HUES48 (cell line): Measurements from ENCODE around the gene STON1.

Experiments
- H3K27ac ChIP-seq: one replicate; pipeline ENCODE4 v1.7.0; 2013; ENCODE audit warnings: low read depth, low read length, inconsistent platforms
- H3K27me3 ChIP-seq: 2 replicates; pipeline ENCODE4 v1.6.1; 2013; ENCODE audit warnings: mild to moderate bottlenecking, low read length; ENCODE audit not compliant: control insufficient read depth, insufficient read depth
- H3K36me3 ChIP-seq: 2 replicates; pipeline ENCODE4 v1.6.1; 2013; ENCODE audit warnings: low read length; ENCODE audit not compliant: control insufficient read depth, insufficient read depth
- H3K4me1 ChIP-seq: 2 replicates; pipeline ENCODE4 v1.6.1; 2013; ENCODE audit warnings: mild to moderate bottlenecking, low read length; ENCODE audit not compliant: control insufficient read depth, insufficient read depth
- H3K4me3 ChIP-seq: 2 replicates; pipeline ENCODE4 v1.5.1; 2013; ENCODE audit warnings: mild to moderate bottlenecking, low read depth, low read length
- H3K9ac ChIP-seq: 2 replicates; pipeline ENCODE4 v1.6.1; 2013; ENCODE audit warnings: mild to moderate bottlenecking, low read depth, low read length, moderate library complexity
- H3K9me3 ChIP-seq: 2 replicates; pipeline ENCODE4 v1.6.1; 2013; ENCODE audit warnings: low read length; ENCODE audit not compliant: control insufficient read depth, insufficient read depth

STON1 gene

GRCh38 chr2:48528431-48528830, 1.5 kb upstream of the STON1 start:
- H3K9ac ChIP-seq: no peak overlapping the region
- H3K9me3 ChIP-seq: no peaks in the 10 kb centered on the region
- H3K36me3 ChIP-seq: 0 out of 2 replicates have a peak, but pooled peaks cover 4% of the 10 kb centered on the region
- H3K4me1 ChIP-seq: peaks cover 19% of the 10 kb centered on the region
- H3K27ac ChIP-seq: no peak overlapping the region
- H3K4me3 ChIP-seq: no peak overlapping the region
- no peaks in the 10 kb centered on the region for H3K27me3 ChIP-seq

GRCh38 chr2:48529194-48529593, 760 bp upstream of the STON1 start:
- no peak overlapping the region for H3K9ac ChIP-seq
- no peak overlapping the region for H3K27ac ChIP-seq

GRCh38 chr2:48529676-48530032, 300 bp upstream of the STON1 start:
- Histone ChIP-seq H3K4me3 (peak overlapping the region; percentile 78), H3K9ac (no peak overlapping the region), H3K9me3 (no peaks in the 10 kb centered on the region), H3K36me3 (0 out of 2 replicates have a peak, but pooled peaks cover 4% of the 10 kb centered on the region), H3K4me1 (peaks cover 19% of the 10 kb centered on the region), H3K27me3 (no peaks in the 10 kb centered on the region), H3K27ac (peak overlapping the region; percentile 51)

More at GRCh38 chr2:48529194-48529593, 760 bp upstream of the STON1 start:
- H3K4me1 ChIP-seq: peaks cover 19% of the 10 kb centered on the region
- H3K36me3 ChIP-seq: 0 out of 2 replicates have a peak, but pooled peaks cover 4% of the 10 kb centered on the region
- no peaks in the 10 kb centered on the region for H3K27me3 ChIP-seq
- peak overlapping the region; percentile 17; the same call in 1 of the 2 replicates for H3K4me3 ChIP-seq
- H3K9me3 ChIP-seq: no peaks in the 10 kb centered on the region

GRCh38 chr2:48531141-48531648, 1.2 kb downstream of the STON1 start:
- Histone ChIP-seq H3K4me1 (peaks cover 19% of the 10 kb centered on the region), H3K9ac (peak overlapping the region; percentile 51; the same call in 1 of the 2 replicates), H3K27ac (peak overlapping the region; percentile 59), H3K36me3 (0 out of 2 replicates have a peak, but pooled peaks cover 3% of the 10 kb centered on the region), H3K4me3 (peak overlapping the region; percentile 78), H3K9me3 (no peaks in the 10 kb centered on the region), H3K27me3 (no peaks in the 10 kb centered on the region)

DNA sequence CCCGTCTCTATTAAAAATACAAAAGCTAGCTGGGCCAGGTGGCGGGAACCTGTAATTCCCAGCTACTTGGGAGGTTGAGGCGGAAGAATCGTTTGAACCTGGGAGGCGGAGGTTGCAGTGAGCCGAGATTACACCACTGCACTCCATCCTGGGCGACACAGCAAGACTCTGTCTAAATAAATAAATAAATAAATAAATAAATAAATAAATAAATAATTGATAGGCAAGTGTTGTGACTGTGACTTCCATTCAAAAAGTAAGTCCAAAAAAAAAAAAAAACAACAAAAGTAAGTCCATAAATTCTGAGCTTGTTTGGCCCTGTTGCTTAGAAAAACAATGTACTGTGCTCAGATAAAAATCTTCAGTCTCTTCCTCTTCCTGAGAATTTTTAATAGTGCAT, 2.2 kb downstream of the STON1 start:
- H3K9ac ChIP-seq: no peak overlapping the region
- H3K36me3 ChIP-seq: no peaks in the 10 kb centered on the region
- H3K9me3 ChIP-seq: no peaks in the 10 kb centered on the region
- H3K27ac ChIP-seq: no peak overlapping the region
- no peaks in the 10 kb centered on the region for H3K27me3 ChIP-seq
- peaks cover 19% of the 10 kb centered on the region for H3K4me1 ChIP-seq
- no peak overlapping the region for H3K4me3 ChIP-seq

GRCh38 chr2:48532824-48533223, 2.9 kb downstream of the STON1 start:
- Histone ChIP-seq H3K9me3 (no peaks in the 10 kb centered on the region), H3K4me1 (peaks cover 19% of the 10 kb centered on the region), H3K27me3 (no peaks in the 10 kb centered on the region), H3K4me3 (no peak overlapping the region), H3K9ac (no peak overlapping the region), H3K36me3 (no peaks in the 10 kb centered on the region), H3K27ac (no peak overlapping the region)

DNA sequence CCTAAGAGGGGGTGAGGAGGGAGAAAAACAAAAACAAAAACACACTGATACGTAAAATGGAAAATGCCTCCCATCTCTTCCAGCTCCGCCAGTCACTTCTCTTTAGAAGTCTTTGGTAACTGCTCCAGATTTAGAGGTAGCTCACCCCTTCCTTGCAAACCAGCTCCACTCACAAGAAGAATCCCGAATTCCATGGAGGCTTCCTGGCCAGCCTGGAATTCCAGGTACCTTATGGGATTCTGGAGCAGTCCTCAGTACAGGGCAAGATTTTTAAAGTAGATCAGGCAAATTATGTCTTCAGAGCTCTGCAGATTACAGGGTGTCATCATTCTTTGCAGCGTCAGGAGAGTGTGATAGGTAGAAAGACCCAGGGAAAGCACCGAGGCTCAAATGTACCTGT, 4.8 kb downstream of the STON1 start:
- Histone ChIP-seq H3K9ac (no peak overlapping the region), H3K4me1 (peaks cover 6% of the 10 kb centered on the region), H3K27ac (no peak overlapping the region), H3K4me3 (no peak overlapping the region), H3K36me3 (no peaks in the 10 kb centered on the region), H3K9me3 (no peaks in the 10 kb centered on the region), H3K27me3 (no peaks in the 10 kb centered on the region)

DNA sequence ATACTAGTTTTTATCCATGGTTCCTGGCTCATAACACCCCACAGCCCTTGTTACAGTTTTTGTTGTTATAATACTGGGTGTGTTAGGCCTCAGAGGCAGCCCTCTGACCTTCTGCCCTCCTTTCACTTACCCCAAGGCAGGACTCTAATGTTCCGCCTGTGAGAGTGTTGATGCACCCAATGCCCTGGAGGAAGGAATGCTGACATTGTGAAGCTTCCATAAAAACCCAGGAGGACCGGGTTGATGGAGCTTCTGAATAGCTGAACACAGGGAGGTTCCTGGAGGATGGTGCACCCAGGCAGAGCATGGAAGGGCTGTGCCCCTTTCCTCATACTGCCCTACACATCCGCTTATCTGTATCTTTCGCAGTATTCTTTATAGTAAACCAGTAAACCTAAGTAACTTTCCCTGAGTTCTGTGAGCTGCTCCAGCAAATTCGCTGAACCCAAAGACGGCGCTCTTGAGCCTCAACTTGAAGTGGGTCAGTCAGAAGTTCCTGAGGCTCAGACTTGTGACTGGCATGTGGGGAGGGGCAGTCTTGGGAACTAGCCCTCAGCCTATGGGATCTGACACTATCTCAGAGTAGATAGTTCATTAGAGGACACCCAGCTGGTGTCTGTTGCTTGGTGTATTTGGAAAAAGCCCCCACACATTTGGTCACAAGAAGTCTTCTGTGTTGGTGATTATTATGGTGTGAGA, 10.4 kb downstream of the STON1 start:
- 0 out of 2 replicates have a peak, but pooled peaks cover 4% of the 10 kb centered on the region for H3K4me1 ChIP-seq
- H3K36me3 ChIP-seq: no peaks in the 10 kb centered on the region
- no peak overlapping the region for H3K27ac ChIP-seq
- H3K9me3 ChIP-seq: no peaks in the 10 kb centered on the region
- H3K27me3 ChIP-seq: no peaks in the 10 kb centered on the region
- no peak overlapping the region for H3K9ac ChIP-seq
- H3K4me3 ChIP-seq: no peak overlapping the region

- Histone ChIP-seq H3K4me1 (0 out of 2 replicates have a peak, but pooled peaks cover 8% of the 10 kb centered on the region), H3K9me3 (no peaks in the 10 kb centered on the region), H3K27ac (no peak overlapping the region), H3K9ac (no peak overlapping the region), H3K4me3 (no peak overlapping the region), H3K36me3 (no peaks in the 10 kb centered on the region), H3K27me3 (no peaks in the 10 kb centered on the region)
These were observed 11.9 kb downstream of the STON1 start for GRCh38 chr2:48541666-48542389.

GRCh38 chr2:48543895-48544294, 13.9 kb downstream of the STON1 start:
- H3K36me3 ChIP-seq: no peaks in the 10 kb centered on the region
- peaks cover 8% of the 10 kb centered on the region; the same call in 1 of the 2 replicates for H3K4me1 ChIP-seq
- H3K4me3 ChIP-seq: no peak overlapping the region
- H3K27ac ChIP-seq: no peak overlapping the region
- no peak overlapping the region for H3K9ac ChIP-seq
- H3K9me3 ChIP-seq: no peaks in the 10 kb centered on the region
- no peaks in the 10 kb centered on the region for H3K27me3 ChIP-seq

DNA sequence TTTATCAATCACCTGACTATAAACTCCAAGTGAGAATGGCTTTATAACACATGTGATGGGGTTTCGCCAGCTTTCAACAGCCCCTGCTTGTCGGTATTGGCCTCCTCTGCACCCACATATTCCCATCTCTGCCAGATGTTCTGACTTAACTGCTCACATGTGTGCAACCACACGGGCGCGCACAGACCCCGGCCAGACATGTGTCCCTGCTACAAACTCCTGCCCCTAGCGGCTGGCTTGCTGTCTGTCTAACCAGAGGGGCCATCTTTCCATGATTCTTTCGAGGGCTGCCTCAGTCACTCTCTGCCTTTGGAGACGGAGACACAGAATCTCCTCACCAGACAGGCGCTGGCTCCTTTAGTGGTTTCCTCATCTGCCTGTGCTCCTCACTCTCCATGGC, 15.3 kb downstream of the STON1 start:
- Histone ChIP-seq H3K36me3 (no peaks in the 10 kb centered on the region), H3K27ac (no peak overlapping the region), H3K4me1 (peaks cover 5% of the 10 kb centered on the region; the same call in 1 of the 2 replicates), H3K9ac (no peak overlapping the region), H3K27me3 (no peaks in the 10 kb centered on the region), H3K4me3 (no peak overlapping the region), H3K9me3 (no peaks in the 10 kb centered on the region)
